Liver (tissue), 9 donors: ENCODE data around the gene CSH2. TPM values are rescaled to one million over a fixed set of nuclear protein-coding genes. Genes with fewer than 3 reads are reported as not detected.

Source experiments
- DNase-seq: peaks from one replicate; pipeline ENCODE4 v3.0.0-alpha.2; 2017; ENCODE audit warnings: low spot score
- H3K27ac ChIP-seq, 2 donors: one replicate each; pipeline ENCODE4 v1.7.0; 2013; ENCODE audit warnings: inconsistent platforms in 2 of 2, low read length in 2 of 2, control low read depth in 1 of 2, low read depth in 1 of 2, mild to moderate bottlenecking in 1 of 2
- H3K27me3 ChIP-seq, 4 donors: one replicate each; pipeline versions ENCODE4 v1.6.1 to v1.7.0; 2013; ENCODE audit warnings: low read length in 3 of 4, inconsistent platforms in 1 of 4, mild to moderate bottlenecking in 1 of 4, moderate library complexity in 1 of 4; ENCODE audit not compliant: control insufficient read depth in 4 of 4, insufficient read depth in 4 of 4
- H3K36me3 ChIP-seq, 4 donors: one replicate each; pipeline versions ENCODE4 v1.6.1 to v1.7.0; 2013; ENCODE audit warnings: low read length in 3 of 4, mild to moderate bottlenecking in 3 of 4, low read depth in 1 of 4, moderate library complexity in 1 of 4; ENCODE audit not compliant: control insufficient read depth in 4 of 4, insufficient read depth in 3 of 4
- H3K4me1 ChIP-seq, 4 donors: one replicate each; pipeline versions ENCODE4 v1.6.1 to v1.7.0; 2013; ENCODE audit warnings: low read length in 3 of 4, mild to moderate bottlenecking in 3 of 4, moderate library complexity in 1 of 4; ENCODE audit not compliant: control insufficient read depth in 4 of 4, insufficient read depth in 4 of 4
- H3K4me3 ChIP-seq, 3 donors: one replicate each; pipeline versions ENCODE4 v1.6.1 to v1.7.0; 2013; ENCODE audit warnings: low read length in 3 of 3, control low read depth in 1 of 3, low read depth in 1 of 3, mild to moderate bottlenecking in 1 of 3
- H3K9ac ChIP-seq, 2 donors: one replicate each; pipeline ENCODE4 v1.7.0; 2013; ENCODE audit warnings: low read length in 2 of 2, mild to moderate bottlenecking in 2 of 2, moderate library complexity in 2 of 2, control low read depth in 1 of 2, low read depth in 1 of 2
- H3K9me3 ChIP-seq, 4 donors: one replicate each; pipeline versions ENCODE4 v1.6.1 to v1.7.0; 2013; ENCODE audit warnings: low read length in 3 of 4; ENCODE audit not compliant: control insufficient read depth in 4 of 4
- ATF3 ChIP-seq: IDR thresholded peaks from 2 replicates; pipeline ENCODE4 v1.6.1; 2016; ENCODE audit warnings: antibody characterized with exemption
- EGR1 ChIP-seq, 2 donors: IDR thresholded peaks; 2 replicates each; pipeline ENCODE4 v1.6.1; 2016 to 2018; ENCODE audit warnings: antibody characterized with exemption in 2 of 2, low read depth in 2 of 2
- FOXA1 ChIP-seq: IDR thresholded peaks from 2 replicates; pipeline ENCODE4 v1.6.1; 2016; ENCODE audit warnings: antibody characterized with exemption
- FOXA2 ChIP-seq: IDR thresholded peaks from 2 replicates; pipeline ENCODE4 v1.6.1; 2016; ENCODE audit warnings: antibody characterized with exemption
- HNF4A ChIP-seq, 2 donors: conservative IDR thresholded peaks; 2 replicates each; pipeline ENCODE4 v1.6.1; 2016; ENCODE audit warnings: antibody characterized with exemption in 2 of 2, mild to moderate bottlenecking in 2 of 2
- HNF4G ChIP-seq: IDR thresholded peaks from 2 replicates; pipeline ENCODE4 v1.6.1; 2016; ENCODE audit warnings: antibody characterized with exemption
- JUND ChIP-seq, 2 donors: IDR thresholded peaks; 2 replicates each; pipeline ENCODE4 v1.6.1; 2016; ENCODE audit warnings: antibody characterized with exemption in 2 of 2
- NR2F2 ChIP-seq: IDR thresholded peaks from 2 replicates; pipeline ENCODE4 v1.6.1; 2016; ENCODE audit warnings: antibody characterized with exemption
- REST ChIP-seq: IDR thresholded peaks from 2 replicates; pipeline ENCODE4 v1.6.1; 2016; ENCODE audit warnings: antibody characterized with exemption, mild to moderate bottlenecking
- RXRA ChIP-seq, 2 donors: IDR thresholded peaks; 2 replicates each; pipeline ENCODE4 v1.6.1; 2017 to 2018; ENCODE audit warnings: antibody characterized with exemption in 2 of 2, mild to moderate bottlenecking in 1 of 2
- SP1 ChIP-seq: IDR thresholded peaks from 2 replicates; pipeline ENCODE4 v1.6.1; 2018; ENCODE audit warnings: antibody characterized with exemption, mild to moderate bottlenecking
- YY1 ChIP-seq: IDR thresholded peaks from 2 replicates; pipeline ENCODE4 v1.6.1; 2016; ENCODE audit warnings: antibody characterized with exemption, mild to moderate bottlenecking
- WGBS: extraction: QIAGEN DNeasy Blood & Tissue Kit; methylation state at CpG from one replicate; pipeline ENCODE4 v1.1.7; 2013; 5-methylcytosine and 5-hydroxymethylcytosine counted together
- polyA plus RNA-seq, 2 donors: library from polyadenylated mRNA; stranded (reverse) in 1 of 2; unstranded in 1 of 2; fragments of 200-250 nt in 1 of 2; fragments of >200 nt in 1 of 2; fragmentation: Nextera tagmentation in 1 of 2; extraction: Ambion mirVana in 1 of 2; gene quantifications; one replicate each; pipeline versions ENCODE4 v1.2.1 to v1.2.3, GENCODE V29; 2013 to 2015
- total RNA-seq, 2 donors: library from RNA; depleted of rRNA; stranded (reverse); fragments of >200 nt; gene quantifications; one replicate each; pipeline ENCODE4 v1.2.3, GENCODE V29; 2014
- TF ChIP-seq, protein P1 (sequence below): fragments of 150-350 bp; IDR thresholded peaks from 2 replicates; pipeline ENCODE4 v1.5.1; 2017; ENCODE audit warnings: improper control_type of control experiment, low read depth, low read length; ENCODE audit not compliant: missing input control
- TF ChIP-seq, protein P2 (sequence below): IDR thresholded peaks from 2 replicates; pipeline ENCODE4 v1.6.1; 2016; ENCODE audit warnings: antibody characterized with exemption
- donor health status: healthy.
- donor health status: healthy.
- donor health status: healthy.
- donor health status: healthy.
- donor health status: healthy.

Gene CSH2
- total and polyA plus RNA-seq, 4 donors: not detected

GRCh38 chr17:63853260-63853659, 20.2 kb downstream of the CSH2 start:
- H3K9me3 ChIP-seq: no peaks in the 10 kb centered on the region
- no peak overlapping the region for H3K27ac ChIP-seq
- no peak for TF ChIP-seq SP1
- no peak for TF ChIP-seq REST
- TF ChIP-seq HNF4G: no peak
- no peak for TF ChIP-seq YY1
- TF ChIP-seq FOXA1: no peak
- TF ChIP-seq FOXA2: no peak
- no peak for TF ChIP-seq RXRA (IDR thresholded peaks at IDR 0.05)
- no peak for TF ChIP-seq HNF4A (conservative IDR thresholded peaks at IDR 0.05)
- TF ChIP-seq, protein P1, sequence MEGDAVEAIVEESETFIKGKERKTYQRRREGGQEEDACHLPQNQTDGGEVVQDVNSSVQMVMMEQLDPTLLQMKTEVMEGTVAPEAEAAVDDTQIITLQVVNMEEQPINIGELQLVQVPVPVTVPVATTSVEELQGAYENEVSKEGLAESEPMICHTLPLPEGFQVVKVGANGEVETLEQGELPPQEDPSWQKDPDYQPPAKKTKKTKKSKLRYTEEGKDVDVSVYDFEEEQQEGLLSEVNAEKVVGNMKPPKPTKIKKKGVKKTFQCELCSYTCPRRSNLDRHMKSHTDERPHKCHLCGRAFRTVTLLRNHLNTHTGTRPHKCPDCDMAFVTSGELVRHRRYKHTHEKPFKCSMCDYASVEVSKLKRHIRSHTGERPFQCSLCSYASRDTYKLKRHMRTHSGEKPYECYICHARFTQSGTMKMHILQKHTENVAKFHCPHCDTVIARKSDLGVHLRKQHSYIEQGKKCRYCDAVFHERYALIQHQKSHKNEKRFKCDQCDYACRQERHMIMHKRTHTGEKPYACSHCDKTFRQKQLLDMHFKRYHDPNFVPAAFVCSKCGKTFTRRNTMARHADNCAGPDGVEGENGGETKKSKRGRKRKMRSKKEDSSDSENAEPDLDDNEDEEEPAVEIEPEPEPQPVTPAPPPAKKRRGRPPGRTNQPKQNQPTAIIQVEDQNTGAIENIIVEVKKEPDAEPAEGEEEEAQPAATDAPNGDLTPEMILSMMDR: no peak
- TF ChIP-seq EGR1 (IDR thresholded peaks at IDR 0.05; ENCODE audit: low read depth in 2 of 2): no peak
- TF ChIP-seq, protein P2, sequence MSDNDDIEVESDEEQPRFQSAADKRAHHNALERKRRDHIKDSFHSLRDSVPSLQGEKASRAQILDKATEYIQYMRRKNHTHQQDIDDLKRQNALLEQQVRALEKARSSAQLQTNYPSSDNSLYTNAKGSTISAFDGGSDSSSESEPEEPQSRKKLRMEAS: no peak
- TF ChIP-seq NR2F2: no peak
- H3K4me1 ChIP-seq: peaks cover 0 to 5% (median 0%) of the 10 kb centered on the region in 4 donors
- H3K4me3 ChIP-seq: no peak overlapping the region
- no peak overlapping the region for H3K9ac ChIP-seq
- WGBS: 96% methylated on average over 2 of the region's 2 CpGs
- H3K27me3 ChIP-seq: no peaks in the 10 kb centered on the region
- no peaks in the 10 kb centered on the region for H3K36me3 ChIP-seq
- no peak for DNase-seq

- H3K9ac ChIP-seq: no peak overlapping the region
- no peaks in the 10 kb centered on the region for H3K27me3 ChIP-seq
- peaks cover 0 to 5% (median 0%) of the 10 kb centered on the region in 4 donors for H3K4me1 ChIP-seq
- H3K4me3 ChIP-seq: no peak overlapping the region
- DNase-seq: no peak
- whole genome bisulfite sequencing: 90% methylated on average over 9 of the region's 9 CpGs
- no peaks in the 10 kb centered on the region for H3K9me3 ChIP-seq
- no peak overlapping the region for H3K27ac ChIP-seq
- TF ChIP-seq ATF3 (no peak), JUND (IDR thresholded peaks at IDR 0.05) (no peak)
- H3K36me3 ChIP-seq: no peaks in the 10 kb centered on the region
These were observed 23.1 kb downstream of the CSH2 start for GRCh38 chr17:63850401-63850800.
